Astrocyte (in vitro differentiated cells and primary cell): ENCODE data around the gene APPBP2. TPM values are rescaled to one million over a fixed set of nuclear protein-coding genes. Genes with fewer than 3 reads are reported as not detected.

Source experiments
- DNase-seq: peaks from one replicate; pipeline ENCODE4 v3.0.0-alpha.2; 2010; ENCODE audit warnings: low read depth
- FAIRE-seq: peaks from 2 replicates; lab custom pipeline; 2011; peaks lifted over from hg19 to GRCh38; lab: Jason Lieb, UNC
- H2AFZ ChIP-seq: 2 replicates; pipeline ENCODE4 v1.6.0; 2012; ENCODE audit warnings: low read depth, low read length, inconsistent platforms
- H3K27ac ChIP-seq: 2 replicates; pipeline ENCODE4 v1.5.1; 2011; ENCODE audit warnings: low read depth, low read length, inconsistent platforms
- H3K27me3 ChIP-seq: 2 replicates; pipeline ENCODE4 v1.6.0; 2011; ENCODE audit warnings: low read length, inconsistent platforms; ENCODE audit not compliant: insufficient read depth
- H3K36me3 ChIP-seq: 2 replicates; pipeline ENCODE4 v1.5.1; 2011; ENCODE audit warnings: low read length, inconsistent platforms; ENCODE audit not compliant: insufficient read depth
- H3K4me1 ChIP-seq: 2 replicates; pipeline ENCODE4 v1.5.1; 2011; ENCODE audit warnings: low read length, inconsistent platforms; ENCODE audit not compliant: insufficient read depth
- H3K4me2 ChIP-seq: 2 replicates; pipeline ENCODE4 v1.6.0; 2012; ENCODE audit warnings: low read length, inconsistent platforms
- H3K4me3 ChIP-seq: 2 replicates; pipeline ENCODE4 v1.5.1; 2011; ENCODE audit warnings: low read depth, mild to moderate bottlenecking, low read length, inconsistent platforms; ENCODE audit not compliant: insufficient read depth
- H3K79me2 ChIP-seq: 2 replicates; pipeline ENCODE4 v1.6.0; 2012; ENCODE audit warnings: mild to moderate bottlenecking, low read length, inconsistent platforms; ENCODE audit not compliant: insufficient read depth
- H3K9ac ChIP-seq: 2 replicates; pipeline ENCODE4 v1.6.0; 2012; ENCODE audit warnings: mild to moderate bottlenecking, low read length, inconsistent platforms
- H3K9me3 ChIP-seq: 2 replicates; pipeline ENCODE4 v1.5.1; 2012; ENCODE audit warnings: low read depth, mild to moderate bottlenecking, low read length, inconsistent platforms; ENCODE audit not compliant: insufficient read depth
- H4K20me1 ChIP-seq: 2 replicates; pipeline ENCODE4 v1.6.0; 2012; ENCODE audit warnings: low read length, inconsistent platforms; ENCODE audit not compliant: insufficient read depth
- H3K27ac Mint-ChIP-seq: one replicate; pipeline ENCODE4 v1.8.0; 2021; ENCODE audit warnings: mild to moderate bottlenecking, mixed read lengths; ENCODE audit not compliant: unreplicated experiment
- H3K27me3 Mint-ChIP-seq: one replicate; pipeline ENCODE4 v1.8.0; 2021; ENCODE audit warnings: low read depth, mixed read lengths; ENCODE audit not compliant: unreplicated experiment
- H3K36me3 Mint-ChIP-seq: one replicate; pipeline ENCODE4 v1.8.0; 2021; ENCODE audit warnings: low read depth, mixed read lengths; ENCODE audit not compliant: unreplicated experiment
- H3K4me1 Mint-ChIP-seq: one replicate; pipeline ENCODE4 v1.8.0; 2021; ENCODE audit warnings: low read depth, mixed read lengths; ENCODE audit not compliant: unreplicated experiment
- H3K4me3 Mint-ChIP-seq: one replicate; pipeline ENCODE4 v1.8.0; 2021; ENCODE audit warnings: mild to moderate bottlenecking, moderate library complexity, mixed read lengths; ENCODE audit not compliant: unreplicated experiment
- H3K9me3 Mint-ChIP-seq: one replicate; pipeline ENCODE4 v1.8.0; 2021; ENCODE audit warnings: mild to moderate bottlenecking, mixed read lengths; ENCODE audit not compliant: unreplicated experiment
- CTCF ChIP-seq: IDR thresholded peaks from 2 replicates; pipeline ENCODE4 v1.5.1; 2011; ENCODE audit warnings: low read depth, mild to moderate bottlenecking, inconsistent platforms, low read length, moderate library complexity; ENCODE audit not compliant: insufficient read depth
- EZH2 ChIP-seq: IDR thresholded peaks from 2 replicates; pipeline ENCODE4 v1.6.1; 2012; ENCODE audit warnings: mild to moderate bottlenecking, low read length, inconsistent platforms; ENCODE audit not compliant: insufficient read depth
- total RNA-seq: library from RNA; stranded (reverse); gene quantifications from 2 replicates; pipeline ENCODE4 v1.2.1, GENCODE V29; 2021

APPBP2 gene
- total RNA-seq, 1 donor from 2014 or later: 53.3 TPM

GRCh38 chr17:60506312-60506711, 19.7 kb downstream of the APPBP2 start:
- peak overlapping the region; percentile 74 for H3K9ac ChIP-seq
- TF ChIP-seq EZH2: no peak
- TF ChIP-seq CTCF: no peak
- H3K4me3 ChIP-seq: no peak overlapping the region
- no peaks in the 10 kb centered on the region for H3K9me3 ChIP-seq
- H4K20me1 ChIP-seq: peaks cover 63% of the 10 kb centered on the region
- Mint-ChIP-seq H3K4me3 (peak overlapping the region; percentile 3), H3K36me3 (peaks cover 8% of the 10 kb centered on the region), H3K4me1 (peaks cover 12% of the 10 kb centered on the region), H3K9me3 (no peaks in the 10 kb centered on the region), H3K27ac (peak overlapping the region; percentile 76), H3K27me3 (no peaks in the 10 kb centered on the region)
- H2AFZ ChIP-seq: no peak overlapping the region
- H3K4me2 ChIP-seq: peak overlapping the region; percentile 74
- peak; percentile 34 for FAIRE-seq
- peaks cover 6% of the 10 kb centered on the region for H3K4me1 ChIP-seq
- no peaks in the 10 kb centered on the region for H3K27me3 ChIP-seq
- H3K27ac ChIP-seq: peak overlapping the region; percentile 95
- H3K79me2 ChIP-seq: peaks cover 96% of the 10 kb centered on the region
- H3K36me3 ChIP-seq: no peaks in the 10 kb centered on the region
- peak; percentile 90 for DNase-seq

GRCh38 chr17:60502145-60502544, 23.9 kb downstream of the APPBP2 start:
- H2AFZ ChIP-seq: no peak overlapping the region
- H3K4me2 ChIP-seq: no peak overlapping the region
- H4K20me1 ChIP-seq: peaks cover 59% of the 10 kb centered on the region
- peaks cover 10% of the 10 kb centered on the region for H3K36me3 Mint-ChIP-seq
- no peak overlapping the region for H3K9ac ChIP-seq
- no peak overlapping the region for H3K4me3 ChIP-seq
- H3K79me2 ChIP-seq: peaks cover 94% of the 10 kb centered on the region
- H3K4me3 Mint-ChIP-seq: no peak overlapping the region
- DNase-seq (no peak), FAIRE-seq (no peak)
- no peaks in the 10 kb centered on the region for H3K27me3 ChIP-seq
- H3K27me3 Mint-ChIP-seq: no peaks in the 10 kb centered on the region
- H3K9me3 Mint-ChIP-seq: no peaks in the 10 kb centered on the region
- no peak overlapping the region for H3K27ac ChIP-seq
- no peak overlapping the region for H3K27ac Mint-ChIP-seq
- no peaks in the 10 kb centered on the region for H3K9me3 ChIP-seq
- H3K4me1 Mint-ChIP-seq: peaks cover 9% of the 10 kb centered on the region
- peaks cover 6% of the 10 kb centered on the region for H3K4me1 ChIP-seq
- peaks cover 20% of the 10 kb centered on the region for H3K36me3 ChIP-seq
- TF ChIP-seq CTCF (no peak), EZH2 (no peak)

GRCh38 chr17:60501589-60501988, 24.5 kb downstream of the APPBP2 start:
- peaks cover 9% of the 10 kb centered on the region for H3K4me1 Mint-ChIP-seq
- Histone ChIP-seq H3K4me1 (peaks cover 6% of the 10 kb centered on the region), H3K4me3 (no peak overlapping the region), H3K36me3 (peaks cover 20% of the 10 kb centered on the region), H3K9ac (no peak overlapping the region), H2AFZ (no peak overlapping the region), H3K4me2 (no peak overlapping the region), H3K27ac (no peak overlapping the region), H3K79me2 (peaks cover 93% of the 10 kb centered on the region), H3K9me3 (no peaks in the 10 kb centered on the region), H3K27me3 (no peaks in the 10 kb centered on the region), H4K20me1 (peaks cover 57% of the 10 kb centered on the region)
- TF ChIP-seq CTCF (no peak), EZH2 (no peak)
- no peaks in the 10 kb centered on the region for H3K9me3 Mint-ChIP-seq
- DNase-seq (no peak), FAIRE-seq (no peak)
- H3K36me3 Mint-ChIP-seq: peaks cover 10% of the 10 kb centered on the region
- no peak overlapping the region for H3K27ac Mint-ChIP-seq
- no peak overlapping the region for H3K4me3 Mint-ChIP-seq
- no peaks in the 10 kb centered on the region for H3K27me3 Mint-ChIP-seq
